Ishikawa (cell line): ENCODE measurements around the gene ARPC2.
A peak's percentile ranks its signal among the peaks of the same experiment; 100 is the strongest.

Experiments used
- CEBPB ChIP-seq: IDR thresholded peaks from 2 replicates; pipeline ENCODE4 v1.6.1; 2012
- CREB1 ChIP-seq: IDR thresholded peaks from 2 replicates; pipeline ENCODE4 v1.6.1; 2012; ENCODE audit warnings: low read depth
- EGR1 ChIP-seq: IDR thresholded peaks from 2 replicates; pipeline ENCODE4 v1.6.1; 2012
- EP300 ChIP-seq: IDR thresholded peaks from 2 replicates; pipeline ENCODE4 v1.6.1; 2012; ENCODE audit warnings: borderline replicate concordance
- FOXM1 ChIP-seq: IDR thresholded peaks from 2 replicates; pipeline ENCODE4 v1.6.1; 2012; ENCODE audit warnings: low read depth, borderline replicate concordance
- NFIC ChIP-seq: IDR thresholded peaks from 2 replicates; pipeline ENCODE4 v1.6.1; 2012
- RAD21 ChIP-seq: IDR thresholded peaks from 2 replicates; pipeline ENCODE4 v1.6.1; 2012; ENCODE audit warnings: low read depth
- TAF1 ChIP-seq: IDR thresholded peaks from 2 replicates; pipeline ENCODE4 v1.6.1; 2012; ENCODE audit warnings: low read depth, mild to moderate bottlenecking
- TCF12 ChIP-seq: IDR thresholded peaks from 2 replicates; pipeline ENCODE4 v1.6.1; 2012; ENCODE audit warnings: low read depth
- TEAD4 ChIP-seq: IDR thresholded peaks from 2 replicates; pipeline ENCODE4 v1.6.1; 2012
- USF1 ChIP-seq: IDR thresholded peaks from 2 replicates; pipeline ENCODE4 v1.6.1; 2012
- YY1 ChIP-seq: IDR thresholded peaks from 2 replicates; pipeline ENCODE4 v1.6.1; 2012; ENCODE audit warnings: low read depth
- ZBTB7A ChIP-seq: IDR thresholded peaks from 2 replicates; pipeline ENCODE4 v1.6.1; 2012; ENCODE audit warnings: low read depth
- TF ChIP-seq, protein P1 (sequence below): IDR thresholded peaks from 2 replicates; pipeline ENCODE4 v1.6.1; 2012
- TF ChIP-seq, protein P2 (sequence below): IDR thresholded peaks from 2 replicates; pipeline ENCODE4 v1.6.1; 2012; ENCODE audit warnings: low read depth, mild to moderate bottlenecking

Gene ARPC2

GRCh38 chr2:218298314-218298875 is 81.4 kb downstream of the ARPC2 start:
- TF ChIP-seq TAF1 (no peak), USF1 (no peak), CEBPB (no peak), FOXM1 (no peak), EP300 (no peak), NFIC (no peak), RAD21 (no peak), ZBTB7A (no peak), TCF12 (no peak)
- TF ChIP-seq, protein P1, sequence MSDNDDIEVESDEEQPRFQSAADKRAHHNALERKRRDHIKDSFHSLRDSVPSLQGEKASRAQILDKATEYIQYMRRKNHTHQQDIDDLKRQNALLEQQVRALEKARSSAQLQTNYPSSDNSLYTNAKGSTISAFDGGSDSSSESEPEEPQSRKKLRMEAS = no peak
- TF ChIP-seq, protein P2, sequence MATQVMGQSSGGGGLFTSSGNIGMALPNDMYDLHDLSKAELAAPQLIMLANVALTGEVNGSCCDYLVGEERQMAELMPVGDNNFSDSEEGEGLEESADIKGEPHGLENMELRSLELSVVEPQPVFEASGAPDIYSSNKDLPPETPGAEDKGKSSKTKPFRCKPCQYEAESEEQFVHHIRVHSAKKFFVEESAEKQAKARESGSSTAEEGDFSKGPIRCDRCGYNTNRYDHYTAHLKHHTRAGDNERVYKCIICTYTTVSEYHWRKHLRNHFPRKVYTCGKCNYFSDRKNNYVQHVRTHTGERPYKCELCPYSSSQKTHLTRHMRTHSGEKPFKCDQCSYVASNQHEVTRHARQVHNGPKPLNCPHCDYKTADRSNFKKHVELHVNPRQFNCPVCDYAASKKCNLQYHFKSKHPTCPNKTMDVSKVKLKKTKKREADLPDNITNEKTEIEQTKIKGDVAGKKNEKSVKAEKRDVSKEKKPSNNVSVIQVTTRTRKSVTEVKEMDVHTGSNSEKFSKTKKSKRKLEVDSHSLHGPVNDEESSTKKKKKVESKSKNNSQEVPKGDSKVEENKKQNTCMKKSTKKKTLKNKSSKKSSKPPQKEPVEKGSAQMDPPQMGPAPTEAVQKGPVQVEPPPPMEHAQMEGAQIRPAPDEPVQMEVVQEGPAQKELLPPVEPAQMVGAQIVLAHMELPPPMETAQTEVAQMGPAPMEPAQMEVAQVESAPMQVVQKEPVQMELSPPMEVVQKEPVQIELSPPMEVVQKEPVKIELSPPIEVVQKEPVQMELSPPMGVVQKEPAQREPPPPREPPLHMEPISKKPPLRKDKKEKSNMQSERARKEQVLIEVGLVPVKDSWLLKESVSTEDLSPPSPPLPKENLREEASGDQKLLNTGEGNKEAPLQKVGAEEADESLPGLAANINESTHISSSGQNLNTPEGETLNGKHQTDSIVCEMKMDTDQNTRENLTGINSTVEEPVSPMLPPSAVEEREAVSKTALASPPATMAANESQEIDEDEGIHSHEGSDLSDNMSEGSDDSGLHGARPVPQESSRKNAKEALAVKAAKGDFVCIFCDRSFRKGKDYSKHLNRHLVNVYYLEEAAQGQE = no peak

DNA sequence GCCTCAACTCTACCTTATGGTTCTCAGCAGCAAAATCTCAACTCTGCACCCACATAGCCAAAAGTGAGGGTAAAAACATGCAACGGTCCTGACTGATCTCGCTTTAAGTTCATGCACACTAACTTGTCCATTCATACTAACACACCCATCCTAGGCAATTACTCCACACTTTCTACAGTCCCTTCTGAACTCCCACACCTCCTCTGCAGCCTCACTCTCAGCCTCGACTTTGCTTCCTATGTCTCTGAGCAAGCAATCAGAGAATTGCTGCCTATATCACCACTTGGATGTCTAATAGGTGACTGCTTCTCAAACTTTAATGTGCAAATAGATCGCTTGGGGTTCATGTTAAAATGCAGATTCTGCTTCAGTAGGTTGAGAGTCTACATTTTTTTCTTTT is 83.2 kb downstream of the ARPC2 start:
- no peak for TF ChIP-seq EP300
- TF ChIP-seq CEBPB = no peak
- TF ChIP-seq ZBTB7A = no peak
- TF ChIP-seq YY1 = no peak
- TF ChIP-seq CREB1 = no peak
- no peak for TF ChIP-seq FOXM1
- no peak for TF ChIP-seq TEAD4
- no peak for TF ChIP-seq TCF12
- no peak for TF ChIP-seq USF1
- TF ChIP-seq EGR1 = no peak
- no peak for TF ChIP-seq TAF1
- TF ChIP-seq, protein P2 = no peak
- TF ChIP-seq RAD21 = no peak
- TF ChIP-seq, protein P1 = no peak
- TF ChIP-seq NFIC = no peak

DNA sequence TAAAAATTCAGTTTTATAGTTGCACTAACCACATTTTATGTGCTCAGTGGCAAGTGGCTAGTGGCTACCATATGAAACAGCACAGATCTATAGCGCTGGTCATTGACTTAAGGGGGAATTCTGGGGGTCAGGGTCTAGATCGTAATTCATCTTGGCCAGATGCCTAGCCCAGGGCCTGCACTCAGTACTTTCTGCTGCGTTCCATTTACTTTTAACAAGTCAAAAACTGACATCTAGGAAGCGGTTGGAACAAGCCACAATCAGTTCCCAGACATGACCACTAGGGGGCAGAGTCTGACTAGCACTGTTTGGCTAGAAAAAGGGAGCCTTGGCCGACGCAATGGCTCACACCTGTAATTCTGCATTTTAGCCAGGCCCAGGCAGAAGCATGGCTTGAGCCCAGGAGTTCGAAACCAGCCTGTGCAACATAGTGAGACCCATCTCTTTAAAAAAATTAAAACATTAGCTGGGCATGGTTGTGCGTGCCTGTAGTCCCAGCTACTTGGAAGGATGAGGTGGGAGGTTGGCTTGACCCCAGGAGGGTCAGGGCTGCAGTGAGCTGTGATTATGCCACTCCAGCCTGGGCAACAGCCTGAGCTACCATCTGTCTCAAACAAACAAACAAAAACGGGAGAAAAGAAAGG is 84.3 kb downstream of the ARPC2 start:
- TF ChIP-seq RAD21 = peak; percentile 98
- 0 out of 2 replicates have a peak, but pooled peaks have one; percentile 25 for TF ChIP-seq YY1
- no peak for TF ChIP-seq TEAD4
- TF ChIP-seq, protein P1 = 0 out of 2 replicates have a peak, but pooled peaks have one; percentile 19
- no peak for TF ChIP-seq EGR1
- peak; percentile 43; the same call in 1 of the 2 replicates for TF ChIP-seq TCF12
